CD4-positive, alpha-beta T cell treated with Interleukin-17A for 4 hours (primary cell): Measurements from ENCODE around the gene MAST4.
"Not testable (repeated sequence)": the region's sequence is repeated elsewhere in the genome, so short reads cannot be mapped to it uniquely, and the experiment has no call there.

Experiments
- DNase-seq: peaks from one replicate; pipeline ENCODE4 v3.0.0-alpha.2; 2020; ENCODE audit warnings: mixed read lengths

MAST4 gene

DNA sequence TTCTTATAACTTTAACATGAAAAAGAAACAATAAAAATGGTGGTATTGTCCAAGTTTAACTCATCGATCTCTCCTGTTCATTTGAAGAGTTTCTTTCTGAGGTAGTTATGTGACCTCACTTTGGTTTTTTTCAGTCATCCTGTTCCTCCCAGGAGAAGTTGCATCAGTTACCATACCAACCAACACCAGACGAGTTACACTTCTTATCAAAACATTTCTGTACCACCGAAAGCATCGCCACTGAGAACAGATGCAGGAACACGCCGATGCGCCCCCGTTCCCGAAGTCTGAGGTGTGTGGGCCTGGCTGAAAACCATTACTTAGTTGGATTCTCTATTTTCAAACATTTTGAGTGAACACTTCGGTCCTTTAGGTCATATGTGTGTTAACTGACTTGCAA is 504.1 kb downstream of the MAST4 start:
- DNase-seq = no peak

DNA sequence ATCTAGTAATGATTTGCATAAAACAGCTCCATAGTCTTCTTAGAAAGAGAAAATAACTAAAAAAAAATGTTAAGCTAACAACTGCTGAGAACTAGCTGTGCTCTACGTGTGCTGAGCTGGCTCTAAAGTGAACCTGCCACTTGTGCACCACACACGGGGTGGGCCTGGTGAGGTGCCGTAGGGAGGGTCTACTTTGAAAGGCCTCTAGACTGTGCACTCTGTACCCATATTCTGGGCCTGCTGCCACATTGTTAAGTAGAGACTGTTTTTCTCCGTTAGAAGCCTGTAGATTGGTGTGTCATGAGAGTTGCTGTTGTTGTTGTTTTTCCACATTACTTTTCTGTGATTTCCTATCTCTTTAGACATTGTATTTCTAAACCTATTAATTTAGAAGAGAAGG is 506.5 kb downstream of the MAST4 start:
- DNase-seq = no peak

DNA sequence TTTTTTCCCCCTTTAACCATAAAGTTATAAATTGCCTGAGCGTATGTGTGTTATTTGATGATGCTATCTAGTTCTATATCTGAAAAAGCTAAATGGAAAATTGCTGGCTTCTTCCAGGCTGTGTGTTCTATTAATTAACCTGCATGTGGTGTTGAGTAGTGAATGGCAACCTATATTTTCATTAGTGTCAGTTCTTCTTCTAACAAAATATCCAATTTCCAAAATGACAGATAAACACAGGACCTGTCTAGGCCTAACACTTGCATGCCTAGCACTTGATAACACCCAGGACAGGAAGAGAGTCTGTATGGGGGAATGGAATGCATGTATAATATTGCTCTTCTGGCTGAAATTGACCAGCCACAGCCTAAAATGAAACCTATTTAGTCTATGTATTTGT is 508.7 kb downstream of the MAST4 start:
- no peak for DNase-seq

DNA sequence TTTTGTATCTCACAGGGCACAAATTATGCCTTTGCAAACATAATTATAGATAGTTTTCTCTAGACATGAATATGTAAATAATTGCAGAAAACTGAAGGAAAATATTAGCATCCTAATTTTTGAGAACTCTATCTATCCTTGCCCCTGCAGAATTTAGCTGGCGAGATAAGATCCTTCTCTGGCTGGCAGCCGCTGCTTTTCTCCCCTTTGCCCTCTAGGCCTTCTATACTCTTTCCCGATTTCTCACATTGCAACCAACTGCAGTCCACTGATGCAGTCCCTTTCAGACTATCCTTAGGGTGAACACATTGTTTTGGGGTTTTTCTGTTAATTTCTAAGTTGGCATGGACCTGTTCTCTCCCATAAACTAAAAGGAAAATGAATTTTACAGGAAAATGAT is 509.1 kb downstream of the MAST4 start:
- DNase-seq = no peak

DNA sequence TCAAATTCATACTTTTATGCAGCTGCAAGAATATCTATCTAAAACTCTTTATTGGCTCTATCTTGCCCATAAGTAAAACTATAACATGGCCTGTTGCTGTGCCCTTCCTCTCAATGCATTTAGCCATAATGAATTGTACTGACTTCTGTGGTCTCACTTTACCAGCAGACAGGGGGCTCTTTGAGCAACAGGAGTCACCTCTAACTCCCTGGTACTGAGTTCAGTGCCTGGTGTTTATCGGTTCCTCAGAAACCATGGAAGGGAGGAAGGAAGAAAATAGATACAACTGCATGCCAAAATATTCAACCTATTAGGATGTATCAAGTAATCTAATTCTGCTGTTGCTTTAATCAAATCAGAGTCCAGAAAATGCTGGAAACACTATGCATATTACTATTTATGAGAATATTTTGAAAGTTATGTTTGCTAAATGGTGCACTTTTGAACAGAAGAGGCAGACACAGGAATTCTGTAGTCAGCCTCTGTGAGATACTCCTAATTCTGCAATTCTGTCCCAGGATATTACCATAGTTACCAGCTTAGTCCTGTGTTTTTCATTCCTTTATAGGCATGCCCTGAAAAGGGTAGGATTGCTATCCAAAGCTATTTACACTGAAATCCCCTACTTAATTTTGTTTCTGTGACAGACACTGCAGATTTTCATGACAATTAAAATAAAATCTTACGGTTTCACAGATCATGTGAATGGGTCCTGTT is 510.6 kb downstream of the MAST4 start:
- no peak for DNase-seq

DNA sequence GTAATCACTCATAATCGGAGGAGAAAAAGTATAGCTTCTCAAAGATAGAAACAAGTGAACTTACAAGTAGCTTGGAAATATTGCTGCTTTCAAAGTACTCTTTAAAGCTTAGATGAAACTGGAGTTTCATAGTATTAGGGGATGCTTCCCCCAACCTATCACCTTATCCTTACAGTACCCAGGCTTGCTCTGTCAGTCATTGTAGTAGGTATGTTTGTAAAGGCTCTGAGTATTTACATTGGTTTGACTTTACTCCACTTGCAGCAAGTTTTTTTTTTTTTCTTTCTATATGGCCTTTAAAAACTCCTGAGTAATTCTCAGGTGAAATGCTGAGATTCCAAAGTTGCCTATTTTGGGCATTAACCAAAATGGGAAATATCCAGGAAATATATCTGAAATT is 515.6 kb downstream of the MAST4 start:
- no peak for DNase-seq

DNA sequence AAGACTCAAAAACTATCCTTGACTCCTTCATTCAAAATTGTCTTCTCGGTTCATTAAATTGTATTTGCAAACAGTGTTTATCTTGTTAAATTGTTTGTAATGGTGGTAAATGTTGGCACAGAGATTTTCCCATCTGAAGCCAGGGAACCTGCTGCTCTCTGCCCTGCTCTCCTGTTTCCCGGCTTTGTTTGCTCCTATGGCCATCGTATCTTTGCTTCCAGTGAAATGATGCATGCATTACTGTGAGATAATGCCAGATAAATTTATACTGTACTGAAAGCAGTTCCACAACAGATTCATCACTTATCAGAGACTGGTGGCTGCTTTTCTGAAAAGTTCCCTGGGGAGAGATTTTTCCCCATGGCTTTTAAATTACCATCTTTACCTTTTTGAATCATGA is 519.1 kb downstream of the MAST4 start:
- DNase-seq = no peak

DNA sequence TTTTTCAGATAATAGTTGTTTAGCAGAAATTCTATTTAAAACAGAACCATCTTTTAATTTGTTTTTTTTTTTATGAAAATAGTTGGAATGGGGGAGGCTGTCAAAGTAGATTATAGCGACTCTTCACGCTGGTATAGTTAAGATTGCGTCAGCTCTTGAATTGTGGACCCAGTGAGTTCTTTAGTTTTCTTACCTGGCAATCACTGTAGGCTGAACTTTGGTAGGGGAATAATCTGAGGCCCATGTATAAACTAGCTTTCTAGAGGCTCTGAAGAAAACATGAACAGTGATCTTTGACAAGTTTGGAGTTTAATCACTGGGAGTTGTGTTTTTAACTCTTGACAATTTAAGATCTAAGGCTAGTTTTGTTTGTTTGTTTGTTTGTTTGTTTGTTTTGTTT is 519.6 kb downstream of the MAST4 start:
- no peak for DNase-seq

DNA sequence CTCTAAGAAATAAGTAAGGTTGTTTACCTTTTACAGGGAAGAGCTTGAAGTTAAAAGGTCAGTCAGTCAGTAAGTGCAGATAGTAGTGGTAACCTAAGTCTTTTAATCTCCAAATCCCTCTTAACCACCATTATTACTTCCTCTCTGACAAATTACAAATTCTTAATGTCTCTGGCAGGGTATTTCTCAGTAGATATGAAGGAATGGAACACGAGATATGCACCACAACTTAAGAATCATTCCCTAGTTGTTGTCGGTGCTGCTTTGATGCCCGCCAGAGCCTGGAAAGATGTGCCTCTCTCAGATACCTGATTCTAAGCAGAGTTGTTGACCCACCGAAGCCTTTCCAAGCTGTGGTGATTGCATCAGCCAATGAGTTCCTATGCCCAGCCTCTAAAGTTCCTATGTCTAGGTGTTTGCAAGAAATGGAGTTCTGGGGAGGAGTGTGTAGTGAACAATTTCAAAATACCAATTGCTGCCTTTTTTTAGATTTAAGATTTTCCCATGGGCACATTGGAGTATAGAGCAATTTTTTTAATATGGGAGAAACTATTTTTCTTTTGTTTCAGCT is 521.9 kb downstream of the MAST4 start:
- DNase-seq = no peak

DNA sequence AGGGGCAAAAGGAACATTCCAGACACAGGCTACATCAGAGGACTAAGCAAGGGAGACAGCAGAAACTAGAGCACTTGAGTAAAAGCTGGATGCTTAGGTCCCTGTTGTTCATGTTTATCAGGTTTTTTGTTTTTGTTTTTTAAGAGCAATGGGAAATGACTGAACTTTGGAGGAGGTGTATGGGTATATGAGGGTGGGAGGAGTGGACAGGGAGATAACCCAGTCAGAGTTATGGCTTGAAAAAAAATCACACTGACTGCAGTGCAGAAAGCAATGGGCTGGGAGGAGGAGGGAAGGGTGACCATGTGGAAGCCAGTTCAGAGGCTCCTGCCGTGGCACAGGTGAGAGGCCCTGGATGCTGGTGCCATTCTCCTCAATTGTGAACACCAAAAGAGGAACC is 522.8 kb downstream of the MAST4 start:
- DNase-seq = no peak

DNA sequence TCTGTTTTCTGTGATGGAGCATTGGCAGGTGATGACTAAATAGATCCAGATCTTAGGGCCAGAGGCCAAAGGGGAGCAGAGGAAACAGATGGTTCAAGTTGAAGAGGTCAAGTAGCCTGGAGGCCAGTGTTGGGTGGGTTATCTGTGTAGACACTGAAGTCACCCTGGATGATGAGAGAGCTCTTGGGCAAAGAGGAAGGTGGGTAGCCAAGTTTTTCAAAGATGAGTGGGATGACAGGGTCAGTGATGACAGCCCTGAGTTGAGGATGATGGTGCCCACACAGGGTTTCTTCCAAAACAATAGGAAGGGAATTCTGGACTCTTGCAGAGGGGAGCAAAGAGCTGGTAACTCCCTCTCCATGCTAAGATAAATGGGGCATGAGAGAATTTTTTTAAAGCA is 523.8 kb downstream of the MAST4 start:
- DNase-seq = no peak

DNA sequence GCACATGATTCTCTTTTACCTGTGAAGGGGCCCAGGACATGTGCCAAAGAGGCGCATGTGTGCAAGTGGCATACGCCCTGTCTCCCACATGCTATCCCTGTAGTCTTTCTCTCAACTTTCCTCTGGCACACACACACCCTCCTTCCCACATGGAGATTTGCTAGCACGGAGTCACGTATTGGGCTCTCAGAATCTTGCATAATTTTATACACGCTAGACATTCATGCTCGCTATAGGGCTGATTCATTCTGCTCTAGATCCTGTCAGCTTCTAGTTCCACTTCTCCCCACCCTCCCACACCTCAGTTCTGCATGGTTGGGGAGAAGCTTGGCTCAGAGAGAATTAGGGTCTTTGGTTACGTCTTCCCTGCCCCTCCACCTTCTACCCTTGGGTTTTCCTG is 527.6 kb downstream of the MAST4 start:
- DNase-seq = no peak

DNA sequence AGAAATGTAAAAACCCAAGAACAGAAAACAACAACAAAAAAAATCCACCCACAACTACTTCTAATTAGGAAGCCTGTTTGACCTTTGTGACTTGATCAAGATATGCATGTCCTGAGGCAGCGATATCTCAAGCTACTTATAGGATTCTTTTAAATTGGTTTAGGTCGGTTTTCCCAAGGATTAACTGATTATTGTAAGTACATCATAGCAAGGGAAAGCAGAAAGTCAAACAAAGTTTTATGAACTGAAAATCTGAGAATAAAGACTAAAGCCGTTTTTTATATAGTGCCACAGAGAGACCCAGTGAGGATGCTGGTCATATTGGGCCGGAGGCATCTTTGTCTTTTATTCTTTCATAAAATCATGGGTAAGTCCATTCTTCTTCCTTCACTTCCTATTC is 528.4 kb downstream of the MAST4 start:
- DNase-seq = no peak

DNA sequence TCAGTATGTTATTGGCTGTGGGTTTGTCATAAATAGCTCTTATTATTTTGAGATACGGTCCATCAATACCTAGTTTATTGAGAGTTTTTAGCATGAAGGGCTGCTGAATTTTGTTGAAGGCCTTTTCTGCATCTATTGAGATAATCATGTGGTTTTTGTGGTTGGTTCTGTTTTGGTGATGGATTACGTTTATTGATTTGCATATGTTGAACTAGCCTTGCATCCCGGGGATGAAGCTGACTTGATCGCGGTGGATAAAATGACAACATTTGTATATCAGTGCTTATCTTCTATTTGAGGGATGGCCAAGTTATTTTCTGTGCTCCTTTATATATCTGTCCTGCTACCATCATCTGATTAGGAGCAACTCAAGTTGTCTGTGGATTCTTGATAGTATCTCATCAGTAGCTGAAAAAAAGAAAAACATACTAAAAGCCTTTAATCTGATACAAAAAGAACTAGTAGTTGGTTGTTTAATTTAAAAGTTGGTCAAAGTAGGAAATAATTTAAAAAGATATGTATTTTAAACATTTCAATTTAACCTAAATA is 531.2 kb downstream of the MAST4 start:
- not testable (repeated sequence) for DNase-seq

DNA sequence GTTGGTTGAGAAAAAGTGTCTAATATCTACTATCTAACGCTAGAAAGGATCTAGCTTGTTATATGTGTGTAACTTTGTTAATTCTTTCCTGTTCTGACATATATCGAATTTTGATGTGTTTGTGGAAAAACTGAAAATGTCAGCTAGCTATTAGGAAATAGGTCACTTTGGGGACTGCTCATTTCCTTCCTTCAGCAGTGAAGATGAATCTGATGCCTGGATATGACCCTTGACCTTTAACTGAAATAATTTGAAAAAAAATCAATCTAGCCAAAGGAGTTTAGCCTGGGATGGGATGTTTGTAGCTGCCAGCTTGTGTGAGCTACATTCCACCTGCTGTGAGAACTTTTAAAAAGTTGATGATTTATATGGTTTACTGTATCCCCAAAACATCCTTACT is 533.6 kb downstream of the MAST4 start:
- DNase-seq = no peak

DNA sequence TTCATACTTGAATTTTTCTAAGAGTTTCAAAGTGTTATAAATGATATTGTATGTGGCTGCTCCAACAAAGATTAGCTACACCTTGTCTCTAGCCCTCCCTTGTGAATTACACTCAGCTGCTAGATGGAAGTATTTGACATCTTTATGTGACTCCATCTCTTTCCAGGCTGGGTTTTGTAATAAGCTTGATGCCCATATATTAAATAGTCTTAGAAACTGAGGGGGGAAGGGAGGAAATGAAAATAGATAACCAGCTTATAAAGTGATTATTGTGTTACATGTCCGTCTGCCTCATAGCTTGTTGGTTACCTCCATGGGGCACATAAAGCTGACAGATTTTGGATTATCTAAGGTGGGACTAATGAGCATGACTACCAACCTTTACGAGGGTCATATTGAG is 537.0 kb downstream of the MAST4 start:
- DNase-seq = no peak

DNA sequence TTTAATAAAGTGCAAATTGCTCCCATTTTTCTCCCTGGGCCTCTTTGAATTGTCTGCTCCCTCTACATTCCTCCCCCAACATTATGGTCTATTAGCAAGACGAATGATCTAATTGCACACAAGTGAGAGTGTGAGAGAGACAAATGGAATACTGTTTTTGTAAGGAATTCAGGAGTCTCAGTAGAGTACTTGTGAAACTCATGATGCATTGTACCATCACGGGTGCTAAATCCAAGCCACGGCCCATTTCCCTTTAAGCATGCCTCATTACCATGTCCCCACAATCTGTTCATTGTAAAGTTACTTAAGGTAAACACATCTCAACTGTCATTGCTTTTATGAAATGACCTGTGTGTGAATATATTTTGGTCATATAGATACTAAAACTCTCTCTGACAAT is 537.6 kb downstream of the MAST4 start:
- no peak for DNase-seq

DNA sequence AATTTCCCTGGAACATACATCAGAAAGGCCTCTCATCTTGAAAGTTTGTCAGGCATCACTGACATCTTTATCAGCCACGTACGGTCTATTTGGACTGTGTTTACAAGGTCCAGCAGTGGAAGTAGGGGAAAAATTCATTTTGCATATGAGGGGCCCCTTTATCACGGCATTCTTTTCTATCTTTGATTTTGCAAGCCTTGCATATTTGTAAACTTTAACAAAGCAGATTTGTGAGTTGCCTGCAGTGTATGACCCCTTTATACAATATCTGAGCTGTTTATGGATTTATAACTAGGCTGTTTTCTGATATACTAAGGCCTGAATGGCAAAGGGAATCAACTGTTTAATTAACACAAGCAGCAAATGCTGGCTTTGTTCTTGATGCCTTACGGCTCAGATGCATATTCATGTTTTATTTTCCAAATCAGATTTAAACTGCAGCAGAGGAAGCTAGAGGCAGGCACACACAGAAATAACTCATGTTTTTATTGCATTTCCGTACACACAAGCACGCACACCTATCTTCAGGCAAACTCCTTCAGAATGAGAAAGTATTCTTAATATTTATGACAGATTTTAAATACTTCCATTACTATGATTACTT is 539.3 kb downstream of the MAST4 start:
- no peak for DNase-seq

DNA sequence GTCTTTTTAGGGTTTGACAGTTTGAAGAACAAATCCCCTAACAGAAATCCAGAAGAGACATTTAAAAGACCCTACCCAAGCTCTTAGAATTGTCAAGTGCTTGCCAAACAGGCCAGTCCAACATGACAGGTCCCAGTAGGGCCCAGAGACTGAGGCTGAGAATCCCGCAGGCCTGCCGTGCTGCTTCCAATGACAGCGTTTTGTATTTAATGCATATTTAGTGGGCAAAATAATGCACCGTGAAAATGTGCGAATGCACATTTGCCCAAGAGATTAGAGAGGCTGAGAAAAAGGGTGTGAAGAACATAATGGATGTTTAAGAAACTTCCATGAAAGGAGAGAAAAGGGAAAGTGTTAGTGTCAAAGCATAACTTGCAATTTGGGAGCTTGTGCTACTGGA is 542.8 kb downstream of the MAST4 start:
- no peak for DNase-seq

DNA sequence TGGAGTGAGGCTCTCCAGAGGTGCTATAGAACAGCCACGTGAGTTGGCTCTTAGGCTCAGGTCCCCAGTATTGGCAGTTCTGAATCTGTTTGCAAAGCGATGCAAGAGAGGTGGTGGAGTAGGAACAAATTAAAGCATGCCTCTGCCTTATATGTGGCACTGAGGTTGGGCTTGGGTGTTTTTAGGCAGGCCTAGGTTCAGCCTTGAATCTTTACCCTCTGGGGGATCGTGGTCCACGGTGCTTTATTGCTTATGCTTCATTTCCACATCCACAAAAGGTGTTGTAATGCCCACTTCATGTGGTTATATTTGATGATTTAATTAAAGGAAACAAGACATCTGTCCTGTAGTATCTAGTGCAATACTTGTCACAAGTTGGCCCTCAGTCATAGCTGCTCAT is 544.2 kb downstream of the MAST4 start:
- DNase-seq = no peak

DNA sequence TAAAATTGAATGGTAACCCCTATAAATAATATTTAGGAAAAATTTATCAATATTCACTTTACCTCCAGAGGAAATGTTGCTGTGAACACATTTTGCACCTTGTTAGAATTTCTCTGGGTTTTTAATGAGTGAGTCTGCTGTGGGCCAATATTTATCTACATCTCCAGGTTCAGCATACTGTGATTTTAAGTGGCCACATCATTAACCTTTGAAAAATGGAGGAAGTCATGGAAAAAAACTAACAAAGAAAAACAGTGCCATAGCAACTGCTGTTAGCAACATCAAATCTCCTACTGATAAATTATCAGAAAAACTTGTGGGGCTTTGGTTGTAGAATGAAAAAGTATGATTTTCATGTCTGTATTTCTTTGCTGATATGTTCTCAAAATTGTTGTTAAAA is 545.5 kb downstream of the MAST4 start:
- DNase-seq = no peak

DNA sequence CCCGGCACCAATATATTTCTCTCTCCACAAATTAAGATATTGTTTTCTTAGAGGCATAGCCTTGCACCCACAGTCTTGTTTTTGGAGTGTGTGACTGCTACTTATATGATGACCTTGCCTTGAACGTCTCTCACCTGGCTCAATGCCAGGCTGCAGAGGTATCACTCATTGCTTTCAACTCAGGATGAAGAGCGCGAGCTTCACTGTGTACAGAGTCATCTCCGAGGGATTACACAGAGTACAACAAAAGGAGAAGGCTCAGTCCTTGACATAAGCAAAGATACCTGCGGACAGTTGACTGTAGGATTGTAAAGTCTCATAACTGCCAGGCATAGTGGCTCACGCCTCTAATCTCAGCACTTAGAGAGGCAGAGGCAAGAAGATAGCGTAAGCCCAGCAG is 546.6 kb downstream of the MAST4 start:
- no peak for DNase-seq

DNA sequence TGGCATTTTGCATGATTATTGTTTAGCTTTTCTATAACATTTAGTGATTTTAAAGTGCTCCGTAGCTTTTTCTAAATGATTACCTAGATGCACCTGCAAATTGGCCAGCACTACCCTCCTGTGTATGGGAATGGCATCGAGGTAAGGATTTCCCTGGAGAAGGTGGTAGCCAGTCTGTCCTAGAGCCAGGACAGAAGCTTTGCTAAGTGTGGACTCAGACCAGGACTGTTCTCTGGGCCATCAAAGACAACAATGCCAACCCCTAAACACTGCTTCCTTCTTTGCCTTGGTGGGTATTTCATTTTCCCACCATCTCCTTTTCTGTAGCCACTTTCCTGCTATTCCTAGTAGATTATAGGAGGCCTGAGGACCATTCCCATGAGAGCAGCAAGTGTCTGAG is 547.4 kb downstream of the MAST4 start:
- no peak for DNase-seq

DNA sequence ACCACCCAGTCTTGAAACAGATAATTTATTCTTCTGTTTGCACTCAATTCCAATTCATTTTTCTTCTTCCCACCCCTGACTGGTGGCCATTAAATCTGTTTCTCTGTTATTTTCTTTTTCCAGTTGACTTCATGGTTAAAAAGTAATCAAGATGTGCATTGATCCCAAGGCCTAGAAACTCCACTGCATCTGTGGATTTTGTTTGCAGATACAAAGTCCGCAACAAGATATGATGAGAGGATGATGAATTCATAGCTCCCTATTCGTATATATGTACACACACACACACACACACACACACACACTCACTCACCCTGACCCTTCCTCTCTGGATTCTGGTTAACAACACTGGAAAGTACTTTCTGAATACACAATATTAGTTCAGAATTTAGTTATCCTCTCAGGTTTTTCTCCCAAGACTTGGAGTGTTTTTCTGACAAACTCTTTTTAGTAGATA is 548.0 kb downstream of the MAST4 start:
- DNase-seq = no peak
